Tibial nerve (tissue), 3 donors: ENCODE results near the gene UNG.

Source experiments
- POLR2A ChIP-seq, 2 donors: fragments of 450-650 bp; IDR thresholded peaks; one replicate each; pipeline ENCODE4 v1.6.1; 2017; ENCODE audit warnings: antibody characterized with exemption in 2 of 2, mild to moderate bottlenecking in 2 of 2, moderate library complexity in 2 of 2
- TF ChIP-seq, protein P1 (sequence below), 5 experiments: fragments of 200-600 bp in 3 of 5; fragments of 450-650 bp in 2 of 5; sonication (generic) in 3 of 5; IDR thresholded peaks; one replicate each; pipeline ENCODE4 v1.5.1; 2016 to 2019; ENCODE audit warnings: antibody characterized with exemption in 5 of 5, mild to moderate bottlenecking in 3 of 5, moderate library complexity in 2 of 5

DNA sequence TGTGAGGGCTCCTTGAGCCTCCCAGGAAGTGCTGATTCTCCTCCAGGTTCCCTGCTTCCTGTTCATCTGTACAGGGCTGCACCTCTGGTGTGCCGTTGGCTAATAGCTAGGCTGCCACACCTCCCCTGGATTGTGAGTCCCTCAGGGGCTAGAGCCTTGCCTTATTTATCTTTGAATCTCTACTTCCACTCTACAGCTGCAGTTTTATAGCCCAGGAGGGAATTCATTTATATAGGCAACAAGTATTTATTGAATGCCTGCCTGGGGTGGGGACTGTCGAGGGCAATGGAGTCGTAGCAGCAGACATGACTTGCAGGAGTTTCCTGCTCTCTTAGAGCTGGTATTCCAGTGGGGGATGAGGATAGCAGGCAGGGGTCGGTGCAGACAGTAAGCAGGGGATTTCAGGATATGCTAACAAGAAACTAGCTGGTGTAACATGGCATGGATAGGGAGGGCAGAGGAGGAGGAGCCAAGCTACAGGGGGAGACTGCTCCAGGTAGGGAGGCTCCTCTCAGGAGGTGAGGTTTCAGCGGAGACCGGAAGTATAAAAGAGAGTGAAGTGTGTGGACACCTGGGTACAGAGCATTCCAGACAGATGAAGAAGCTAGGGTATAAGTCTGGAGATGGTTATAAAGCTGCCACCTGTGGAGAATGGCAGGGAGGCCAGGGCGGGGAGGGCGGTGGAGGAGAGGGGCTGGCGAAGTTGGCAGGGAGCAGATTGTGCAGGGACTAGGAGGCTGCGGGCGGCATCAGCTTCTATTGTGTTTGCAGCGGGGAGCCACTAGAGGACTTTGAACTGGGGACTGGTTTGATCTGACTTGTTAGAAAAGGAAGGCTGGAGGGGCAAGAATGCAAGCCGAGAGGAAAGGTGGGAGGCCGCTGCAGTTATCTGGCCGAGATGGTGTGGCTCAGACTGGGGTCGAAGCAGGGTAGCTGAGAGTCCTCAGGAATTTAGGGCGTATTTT lies 27.8 kb upstream of the UNG start:
- no peak for TF ChIP-seq POLR2A (IDR thresholded peaks at IDR 0.05)
- TF ChIP-seq, protein P1, sequence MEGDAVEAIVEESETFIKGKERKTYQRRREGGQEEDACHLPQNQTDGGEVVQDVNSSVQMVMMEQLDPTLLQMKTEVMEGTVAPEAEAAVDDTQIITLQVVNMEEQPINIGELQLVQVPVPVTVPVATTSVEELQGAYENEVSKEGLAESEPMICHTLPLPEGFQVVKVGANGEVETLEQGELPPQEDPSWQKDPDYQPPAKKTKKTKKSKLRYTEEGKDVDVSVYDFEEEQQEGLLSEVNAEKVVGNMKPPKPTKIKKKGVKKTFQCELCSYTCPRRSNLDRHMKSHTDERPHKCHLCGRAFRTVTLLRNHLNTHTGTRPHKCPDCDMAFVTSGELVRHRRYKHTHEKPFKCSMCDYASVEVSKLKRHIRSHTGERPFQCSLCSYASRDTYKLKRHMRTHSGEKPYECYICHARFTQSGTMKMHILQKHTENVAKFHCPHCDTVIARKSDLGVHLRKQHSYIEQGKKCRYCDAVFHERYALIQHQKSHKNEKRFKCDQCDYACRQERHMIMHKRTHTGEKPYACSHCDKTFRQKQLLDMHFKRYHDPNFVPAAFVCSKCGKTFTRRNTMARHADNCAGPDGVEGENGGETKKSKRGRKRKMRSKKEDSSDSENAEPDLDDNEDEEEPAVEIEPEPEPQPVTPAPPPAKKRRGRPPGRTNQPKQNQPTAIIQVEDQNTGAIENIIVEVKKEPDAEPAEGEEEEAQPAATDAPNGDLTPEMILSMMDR (IDR thresholded peaks at IDR 0.05), result no peak
